GM18951 (cell line): ENCODE measurements around the gene TEAD1.

Experiments
- POLR2A ChIP-seq: IDR thresholded peaks from 4 replicates; pipeline ENCODE4 v1.6.1; 2011; ENCODE audit warnings: mild to moderate bottlenecking; ENCODE audit not compliant: insufficient read length, insufficient read depth; ENCODE audit errors: extremely low read depth
- in situ Hi-C: fragments of 300-500 bp; cut with MboI; formaldehyde crosslinking; loops from one replicate; pipeline ENCODE4 v1.12.0; 2022; ENCODE audit warnings: low sequenced_read_pairs, mixed read lengths, inconsistent platforms; ENCODE audit not compliant: unreplicated experiment

The TEAD1 gene

GRCh38 chr11:12902791-12903486 lies 228.7 kb downstream of the TEAD1 start:
- TF ChIP-seq POLR2A, result no peak
- in situ Hi-C loops, result no loop called here

- in situ Hi-C loops, result no loop called here
- TF ChIP-seq POLR2A, result no peak
Observed at GRCh38 chr11:12905435-12905834, 231.2 kb downstream of the TEAD1 start.

- no peak for TF ChIP-seq POLR2A
- in situ Hi-C loops, result no loop called here
Observed at GRCh38 chr11:12906501-12906900, 232.3 kb downstream of the TEAD1 start.

GRCh38 chr11:12909879-12910278 lies 235.7 kb downstream of the TEAD1 start:
- in situ Hi-C loops, result no loop called here
- no peak for TF ChIP-seq POLR2A

- in situ Hi-C loops, result no loop called here
- TF ChIP-seq POLR2A, result no peak
Observed at GRCh38 chr11:12914400-12914912, 240.2 kb downstream of the TEAD1 start.

- no peak for TF ChIP-seq POLR2A
- in situ Hi-C loops, result no loop called here
Observed at GRCh38 chr11:12915093-12915492, 240.9 kb downstream of the TEAD1 start.

GRCh38 chr11:12917822-12918221 lies 243.6 kb downstream of the TEAD1 start:
- TF ChIP-seq POLR2A, result no peak
- in situ Hi-C loops, result no loop called here

GRCh38 chr11:12918667-12919066 lies 244.4 kb downstream of the TEAD1 start:
- no peak for TF ChIP-seq POLR2A
- in situ Hi-C loops, result no loop called here

GRCh38 chr11:12922418-12922817 lies 248.2 kb downstream of the TEAD1 start:
- TF ChIP-seq POLR2A, result no peak
- in situ Hi-C loops, result no loop called here

- no peak for TF ChIP-seq POLR2A
- in situ Hi-C loops, result no loop called here
Observed at GRCh38 chr11:12922980-12923507, 248.8 kb downstream of the TEAD1 start.

- no peak for TF ChIP-seq POLR2A
- in situ Hi-C loops, result no loop called here
Observed at GRCh38 chr11:12924650-12925049, 250.4 kb downstream of the TEAD1 start.

GRCh38 chr11:12925520-12925919 lies 251.3 kb downstream of the TEAD1 start:
- TF ChIP-seq POLR2A, result no peak
- in situ Hi-C loops, result no loop called here

- no peak for TF ChIP-seq POLR2A
- in situ Hi-C loops, result no loop called here
Observed at GRCh38 chr11:12927221-12927620, 253.0 kb downstream of the TEAD1 start.

GRCh38 chr11:12927886-12928285 lies 253.7 kb downstream of the TEAD1 start:
- no peak for TF ChIP-seq POLR2A
- in situ Hi-C loops, result no loop called here
